ENCODE data around the gene GNB4.

DNA sequence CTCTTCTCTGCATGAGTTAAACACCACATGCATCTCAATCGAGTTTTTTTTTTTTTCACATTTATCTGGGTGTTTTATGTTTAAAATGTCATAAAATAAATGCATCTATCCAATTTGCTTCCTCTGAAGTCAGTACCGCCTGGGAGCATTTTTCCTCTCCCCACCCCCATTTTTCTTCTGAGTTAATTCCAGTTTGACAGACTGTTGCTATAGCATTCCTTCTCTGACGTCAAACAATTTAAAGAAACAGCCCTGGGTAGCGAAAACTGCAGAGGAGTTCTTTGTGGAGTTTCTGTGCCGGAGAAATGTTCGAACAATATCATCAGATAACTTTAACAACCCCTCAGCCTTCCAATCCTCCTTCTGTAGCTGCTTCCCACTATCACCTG lies 900 bp upstream of the GNB4 start:
- TF ChIP-seq FUS (optimal IDR thresholded peaks at IDR 0.05; ENCODE audit: low read depth, low read length) (no peak), FOXA3 (CRISPR knock-in tag; conservative IDR thresholded peaks at IDR 0.05 in 1 of 2, IDR thresholded peaks at IDR 0.05 in 1 of 2) (no peak), TSC22D4 (tag; IDR thresholded peaks at IDR 0.05) (no peak)
- TF ChIP-seq, protein P1, sequence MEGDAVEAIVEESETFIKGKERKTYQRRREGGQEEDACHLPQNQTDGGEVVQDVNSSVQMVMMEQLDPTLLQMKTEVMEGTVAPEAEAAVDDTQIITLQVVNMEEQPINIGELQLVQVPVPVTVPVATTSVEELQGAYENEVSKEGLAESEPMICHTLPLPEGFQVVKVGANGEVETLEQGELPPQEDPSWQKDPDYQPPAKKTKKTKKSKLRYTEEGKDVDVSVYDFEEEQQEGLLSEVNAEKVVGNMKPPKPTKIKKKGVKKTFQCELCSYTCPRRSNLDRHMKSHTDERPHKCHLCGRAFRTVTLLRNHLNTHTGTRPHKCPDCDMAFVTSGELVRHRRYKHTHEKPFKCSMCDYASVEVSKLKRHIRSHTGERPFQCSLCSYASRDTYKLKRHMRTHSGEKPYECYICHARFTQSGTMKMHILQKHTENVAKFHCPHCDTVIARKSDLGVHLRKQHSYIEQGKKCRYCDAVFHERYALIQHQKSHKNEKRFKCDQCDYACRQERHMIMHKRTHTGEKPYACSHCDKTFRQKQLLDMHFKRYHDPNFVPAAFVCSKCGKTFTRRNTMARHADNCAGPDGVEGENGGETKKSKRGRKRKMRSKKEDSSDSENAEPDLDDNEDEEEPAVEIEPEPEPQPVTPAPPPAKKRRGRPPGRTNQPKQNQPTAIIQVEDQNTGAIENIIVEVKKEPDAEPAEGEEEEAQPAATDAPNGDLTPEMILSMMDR (IDR thresholded peaks at IDR 0.05 in 2 of 3, conservative IDR thresholded peaks at IDR 0.05 in 1 of 3; ENCODE audit: insufficient read depth in 2 of 3, low read depth in 1 of 3, low read length in 3 of 3), result no peak

All from K562 (cell line).